Ectodermal cell (in vitro differentiated cells): ENCODE results near the gene OR6B1. TPM values are rescaled to one million over a fixed set of nuclear protein-coding genes. Genes with fewer than 3 reads are reported as not detected.

ENCODE experiments used
- H3K27ac ChIP-seq: 2 replicates; pipeline ENCODE4 v1.7.0; 2013; ENCODE audit warnings: mild to moderate bottlenecking, low read depth, low read length; ENCODE audit not compliant: insufficient read depth, poor library complexity, severe bottlenecking
- H3K27me3 ChIP-seq: 2 replicates; pipeline ENCODE4 v1.7.0; 2013; ENCODE audit warnings: mild to moderate bottlenecking, low read length; ENCODE audit not compliant: insufficient read depth, control insufficient read depth, poor library complexity, severe bottlenecking
- H3K36me3 ChIP-seq: one replicate; pipeline ENCODE4 v1.7.0; 2013; ENCODE audit warnings: low read length; ENCODE audit not compliant: control insufficient read depth, insufficient read depth
- H3K4me1 ChIP-seq: one replicate; pipeline ENCODE4 v1.7.0; 2013; ENCODE audit warnings: low read length; ENCODE audit not compliant: control insufficient read depth, insufficient read depth
- H3K4me3 ChIP-seq: 2 replicates; pipeline ENCODE4 v1.7.0; 2013; ENCODE audit warnings: low read depth, low read length, control low read depth; ENCODE audit not compliant: insufficient read depth
- H3K9me3 ChIP-seq: 2 replicates; pipeline ENCODE4 v1.7.0; 2013; ENCODE audit warnings: mild to moderate bottlenecking, low read length, moderate library complexity; ENCODE audit not compliant: control insufficient read depth
- WGBS, 2 experiments: methylation state at CpG; one replicate each; pipeline ENCODE4 v1.1.7; 2013; ENCODE audit warnings: missing lambda C conversion rate in 2 of 2; 5-methylcytosine and 5-hydroxymethylcytosine counted together
- polyA plus RNA-seq, 4 experiments: library from polyadenylated mRNA; stranded (reverse); fragments of 50-300 nt; gene quantifications; one replicate each; pipeline ENCODE4 v1.2.3, GENCODE V29; 2013

Gene OR6B1
- polyA plus RNA-seq (2013, experiment 1 of 4) = not detected
- not detected for polyA plus RNA-seq (2013, experiment 2 of 4)
- polyA plus RNA-seq (2013, experiment 3 of 4) = not detected
- not detected for polyA plus RNA-seq (2013, experiment 4 of 4)

- WGBS, 2 experiments = 87 to 96% methylated on average over 4 of the region's 4 CpGs
- no peak within 1 kb of the TSS for H3K4me3 ChIP-seq
- no peaks in the 10 kb centered on the region for H3K4me1 ChIP-seq
- no peaks in the 10 kb centered on the region for H3K27me3 ChIP-seq
- H3K9me3 ChIP-seq = no peaks in the 10 kb centered on the region
- no peak within 1 kb of the TSS for H3K27ac ChIP-seq
- no peaks in the 10 kb centered on the region for H3K36me3 ChIP-seq
Measured at GRCh38 chr7:144000020-144000419, at the start of gene OR6B1. Gene OR6B1, plus strand, starts transcription at chr7:144000320. Its CDS starts 3,677 bp downstream, at chr7:144003997.

- 100% methylated on average over 1 to 3 of the region's 3 CpGs for WGBS, 2 experiments
- Histone ChIP-seq H3K4me1 (no peaks in the 10 kb centered on the region), H3K9me3 (no peaks in the 10 kb centered on the region), H3K4me3 (no peak overlapping the region), H3K27me3 (no peaks in the 10 kb centered on the region), H3K27ac (no peak overlapping the region), H3K36me3 (no peaks in the 10 kb centered on the region)
Measured at GRCh38 chr7:143953421-143953820, 46.7 kb upstream of the OR6B1 start.

- Histone ChIP-seq H3K4me3 (no peak overlapping the region), H3K27me3 (no peaks in the 10 kb centered on the region), H3K4me1 (no peaks in the 10 kb centered on the region), H3K36me3 (no peaks in the 10 kb centered on the region), H3K27ac (no peak overlapping the region), H3K9me3 (no peaks in the 10 kb centered on the region)
- 67 to 90% methylated on average over 1 to 2 of the region's 2 CpGs for WGBS, 2 experiments
Measured at GRCh38 chr7:143954135-143954534, 46.0 kb upstream of the OR6B1 start.

- H3K36me3 ChIP-seq = no peaks in the 10 kb centered on the region
- H3K27ac ChIP-seq = no peak within 1 kb of the TSS
- H3K4me1 ChIP-seq = no peaks in the 10 kb centered on the region
- no peak within 1 kb of the TSS for H3K4me3 ChIP-seq
- H3K27me3 ChIP-seq = no peaks in the 10 kb centered on the region
- H3K9me3 ChIP-seq = no peaks in the 10 kb centered on the region
- WGBS, 2 experiments = 78 to 80% methylated on average over 2 of the region's 3 CpGs
Measured at GRCh38 chr7:143954544-143954943, 45.6 kb upstream of the OR6B1 start, which contains the start of gene OR2F1. Gene OR2F1, plus strand, starts transcription at chr7:143954844. Its CDS starts 5,127 bp downstream, at chr7:143959971.

- Histone ChIP-seq H3K4me3 (no peak overlapping the region), H3K9me3 (no peaks in the 10 kb centered on the region), H3K36me3 (no peaks in the 10 kb centered on the region), H3K27me3 (no peaks in the 10 kb centered on the region), H3K4me1 (no peaks in the 10 kb centered on the region), H3K27ac (no peak overlapping the region)
- 60% methylated on average over 2 of the region's 3 CpGs; no CpG with 5 or more reads in 1 of the 2 experiments for WGBS, 2 experiments
Measured at GRCh38 chr7:143958781-143959180, 41.3 kb upstream of the OR6B1 start.

- Histone ChIP-seq H3K36me3 (no peaks in the 10 kb centered on the region), H3K27ac (no peak overlapping the region), H3K9me3 (no peaks in the 10 kb centered on the region), H3K4me1 (no peaks in the 10 kb centered on the region), H3K27me3 (no peaks in the 10 kb centered on the region), H3K4me3 (no peak overlapping the region)
- WGBS, 2 experiments = 89 to 93% methylated on average over 2 to 4 of the region's 5 CpGs
Measured at GRCh38 chr7:143960813-143961610, 39.1 kb upstream of the OR6B1 start.

- 93 to 96% methylated on average over 2 of the region's 2 CpGs for WGBS, 2 experiments
- Histone ChIP-seq H3K36me3 (no peaks in the 10 kb centered on the region), H3K4me3 (no peak overlapping the region), H3K9me3 (no peaks in the 10 kb centered on the region), H3K27me3 (no peaks in the 10 kb centered on the region), H3K4me1 (no peaks in the 10 kb centered on the region), H3K27ac (no peak overlapping the region)
Measured at GRCh38 chr7:143965280-143965679, 34.8 kb upstream of the OR6B1 start.

- Histone ChIP-seq H3K9me3 (no peaks in the 10 kb centered on the region), H3K36me3 (no peaks in the 10 kb centered on the region), H3K4me1 (no peaks in the 10 kb centered on the region), H3K4me3 (no peak overlapping the region), H3K27ac (no peak overlapping the region), H3K27me3 (no peaks in the 10 kb centered on the region)
- 87 to 100% methylated on average over 1 to 3 of the region's 4 CpGs for WGBS, 2 experiments
Measured at GRCh38 chr7:143967398-143967797, 32.7 kb upstream of the OR6B1 start.

- no peaks in the 10 kb centered on the region for H3K4me1 ChIP-seq
- H3K9me3 ChIP-seq = no peaks in the 10 kb centered on the region
- WGBS, 2 experiments = 80 to 85% methylated on average over 1 to 4 of the region's 4 CpGs
- no peak overlapping the region for H3K4me3 ChIP-seq
- H3K27ac ChIP-seq = no peak overlapping the region
- no peaks in the 10 kb centered on the region for H3K27me3 ChIP-seq
- no peaks in the 10 kb centered on the region for H3K36me3 ChIP-seq
Measured at GRCh38 chr7:143973870-143974416, 26.2 kb upstream of the OR6B1 start.

- Histone ChIP-seq H3K4me3 (no peak overlapping the region), H3K27ac (no peak overlapping the region), H3K36me3 (no peaks in the 10 kb centered on the region), H3K27me3 (no peaks in the 10 kb centered on the region), H3K4me1 (no peaks in the 10 kb centered on the region), H3K9me3 (no peaks in the 10 kb centered on the region)
- WGBS, 2 experiments = 86 to 95% methylated on average over 3 to 4 of the region's 4 CpGs
Measured at GRCh38 chr7:143974459-143974858, 25.7 kb upstream of the OR6B1 start.
